H9 (cell line): ENCODE results near the gene ALKBH4. TPM values are rescaled to one million over a fixed set of nuclear protein-coding genes. Genes with fewer than 3 reads are reported as not detected.
"Not testable (repeated sequence)": the region's sequence is repeated elsewhere in the genome, so short reads cannot be mapped to it uniquely, and the experiment has no call there.

ENCODE experiments used
- DNase-seq: peaks from one replicate; pipeline ENCODE4 v3.0.0-alpha.2; 2017
- H2AFZ ChIP-seq: one replicate; pipeline ENCODE4 v1.6.1; 2013; ENCODE audit warnings: mild to moderate bottlenecking, low read length, control low read depth, moderate library complexity
- H2AK5ac ChIP-seq: 2 replicates; pipeline ENCODE4 v1.6.1; 2013; ENCODE audit warnings: low read length, control low read depth, mixed read lengths; ENCODE audit not compliant: insufficient read length
- H2BK120ac ChIP-seq: one replicate; pipeline ENCODE4 v1.6.1; 2013; ENCODE audit warnings: low read depth, mild to moderate bottlenecking, low read length, control low read depth, inconsistent platforms; ENCODE audit not compliant: poor library complexity, severe bottlenecking
- H2BK12ac ChIP-seq: 2 replicates; pipeline ENCODE4 v1.6.1; 2013; ENCODE audit warnings: low read length, control low read depth, mixed read lengths, low read depth; ENCODE audit not compliant: insufficient read length
- H2BK15ac ChIP-seq: 2 replicates; pipeline ENCODE4 v1.6.1; 2013; ENCODE audit warnings: low read depth, low read length, control low read depth
- H2BK20ac ChIP-seq: one replicate; pipeline ENCODE4 v1.6.1; 2013; ENCODE audit warnings: low read depth, mild to moderate bottlenecking, low read length, control low read depth, inconsistent platforms; ENCODE audit not compliant: poor library complexity, severe bottlenecking
- H2BK5ac ChIP-seq: 2 replicates; pipeline ENCODE4 v1.6.1; 2013; ENCODE audit warnings: low read length, control low read depth, mixed read lengths; ENCODE audit not compliant: insufficient read length
- H3K14ac ChIP-seq: 2 replicates; pipeline ENCODE4 v1.6.1; 2013; ENCODE audit warnings: low read length, control low read depth; ENCODE audit not compliant: insufficient read depth
- H3K18ac ChIP-seq: 2 replicates; pipeline ENCODE4 v1.6.1; 2013; ENCODE audit warnings: low read depth, mild to moderate bottlenecking, mixed read lengths, low read length, control low read depth; ENCODE audit not compliant: insufficient read length
- H3K23ac ChIP-seq: 2 replicates; pipeline ENCODE4 v1.6.1; 2013; ENCODE audit warnings: low read length, control low read depth, mixed read lengths, low read depth; ENCODE audit not compliant: insufficient read length
- H3K23me2 ChIP-seq: 2 replicates; pipeline ENCODE4 v1.6.1; 2013; ENCODE audit warnings: low read depth, mild to moderate bottlenecking, mixed read lengths, low read length, control low read depth; ENCODE audit not compliant: insufficient read length, poor library complexity, severe bottlenecking
- H3K27ac ChIP-seq: 2 replicates; pipeline ENCODE4 v1.5.1; 2013; ENCODE audit warnings: low read length, control low read depth, mixed read lengths, low read depth; ENCODE audit not compliant: insufficient read length
- H3K27me3 ChIP-seq: 2 replicates; pipeline ENCODE4 v1.6.1; 2013; ENCODE audit warnings: low read length, control low read depth, inconsistent platforms; ENCODE audit not compliant: insufficient read depth
- H3K4ac ChIP-seq: 2 replicates; pipeline ENCODE4 v1.6.1; 2013; ENCODE audit warnings: low read depth, mild to moderate bottlenecking, control low read depth, inconsistent platforms, low read length, moderate library complexity
- H3K4me1 ChIP-seq: 2 replicates; pipeline ENCODE4 v1.6.1; 2013; ENCODE audit warnings: low read length, control low read depth, inconsistent platforms; ENCODE audit not compliant: insufficient read depth
- H3K4me2 ChIP-seq: 2 replicates; pipeline ENCODE4 v1.6.1; 2013; ENCODE audit warnings: low read length, control low read depth, mixed read lengths; ENCODE audit not compliant: insufficient read length, insufficient read depth
- H3K56ac ChIP-seq: 2 replicates; pipeline ENCODE4 v1.6.1; 2013; ENCODE audit warnings: low read depth, mild to moderate bottlenecking, mixed read lengths, low read length, control low read depth; ENCODE audit not compliant: insufficient read length
- H3K79me1 ChIP-seq: 2 replicates; pipeline ENCODE4 v1.6.1; 2013; ENCODE audit warnings: low read depth, mild to moderate bottlenecking, moderate library complexity, low read length, control low read depth, inconsistent platforms; ENCODE audit not compliant: insufficient read depth, poor library complexity, severe bottlenecking
- H3K79me2 ChIP-seq: 2 replicates; pipeline ENCODE4 v1.6.1; 2013; ENCODE audit warnings: low read length, control low read depth, inconsistent platforms; ENCODE audit not compliant: insufficient read depth
- H3K9ac ChIP-seq: 2 replicates; pipeline ENCODE4 v1.6.1; 2013; ENCODE audit warnings: low read length, control low read depth, mixed read lengths; ENCODE audit not compliant: insufficient read length; ENCODE audit errors: extremely low read depth
- H3K9me3 ChIP-seq: one replicate; pipeline ENCODE4 v1.6.1; 2013; ENCODE audit warnings: low read depth, low read length, inconsistent platforms; ENCODE audit not compliant: control insufficient read depth
- H3T11ph ChIP-seq: one replicate; pipeline ENCODE4 v1.6.1; 2013; ENCODE audit warnings: mild to moderate bottlenecking, low read length, control low read depth, inconsistent platforms
- H4K20me1 ChIP-seq: one replicate; pipeline ENCODE4 v1.6.1; 2013; ENCODE audit not compliant: control insufficient read depth, insufficient read length, insufficient read depth
- H4K5ac ChIP-seq: 2 replicates; pipeline ENCODE4 v1.6.1; 2013; ENCODE audit warnings: low read depth, mild to moderate bottlenecking, mixed read lengths, low read length, control low read depth; ENCODE audit not compliant: insufficient read length
- H4K8ac ChIP-seq: replicated peaks from 2 replicates; pipeline ENCODE4 v1.6.1; 2013; ENCODE audit warnings: low read length, control low read depth, mixed read lengths, low read depth; ENCODE audit not compliant: insufficient read length
- H4K91ac ChIP-seq: 2 replicates; pipeline ENCODE4 v1.6.1; 2013; ENCODE audit warnings: low read depth, mild to moderate bottlenecking, moderate library complexity, mixed read lengths, low read length, control low read depth; ENCODE audit not compliant: insufficient read length
- H3K27ac Mint-ChIP-seq, 3 experiments: 2 replicates in 2 of 3; 3 replicates in 1 of 3; pipeline ENCODE4 v1.8.0; 2020 to 2021; ENCODE audit warnings: mixed read lengths in 3 of 3, mild to moderate bottlenecking in 1 of 3, moderate library complexity in 1 of 3
- H3K27me3 Mint-ChIP-seq: 2 replicates; pipeline ENCODE4 v1.8.0; 2021; ENCODE audit warnings: low read depth, mild to moderate bottlenecking, moderate library complexity, mixed read lengths
- H3K36me3 Mint-ChIP-seq, 3 experiments: 2 replicates in 2 of 3; 3 replicates in 1 of 3; pipeline ENCODE4 v1.8.0; 2020 to 2021; ENCODE audit warnings: low read depth in 3 of 3, mixed read lengths in 3 of 3; ENCODE audit not compliant: insufficient read depth in 1 of 3
- H3K4me1 Mint-ChIP-seq, 2 experiments: 2 replicates each; pipeline ENCODE4 v1.8.0; 2020; ENCODE audit warnings: mixed read lengths in 2 of 2
- H3K4me3 Mint-ChIP-seq, 2 experiments: 2 replicates in 1 of 2; 3 replicates in 1 of 2; pipeline ENCODE4 v1.8.0; 2020 to 2021; ENCODE audit warnings: mild to moderate bottlenecking in 2 of 2, mixed read lengths in 2 of 2, moderate library complexity in 1 of 2
- H3K9me3 Mint-ChIP-seq, 2 experiments: 2 replicates in 1 of 2; 3 replicates in 1 of 2; pipeline ENCODE4 v1.8.0; 2020; ENCODE audit warnings: mild to moderate bottlenecking in 2 of 2, mixed read lengths in 2 of 2, moderate library complexity in 1 of 2
- WGBS: extraction: QIAGEN DNeasy Blood & Tissue Kit; methylation state at CpG from one replicate; pipeline ENCODE4 v1.1.7; 2013; ENCODE audit warnings: missing lambda C conversion rate, low lambda C conversion rate, mixed read lengths; ENCODE audit not compliant: insufficient read length; ENCODE audit errors: extremely low coverage; 5-methylcytosine and 5-hydroxymethylcytosine counted together
- total RNA-seq: library from RNA; stranded (reverse); gene quantifications from 2 replicates; pipeline ENCODE4 v1.2.1, GENCODE V29; 2021

ALKBH4 gene
- total RNA-seq, 1 experiment from 2014 or later = 23.9 TPM

DNA sequence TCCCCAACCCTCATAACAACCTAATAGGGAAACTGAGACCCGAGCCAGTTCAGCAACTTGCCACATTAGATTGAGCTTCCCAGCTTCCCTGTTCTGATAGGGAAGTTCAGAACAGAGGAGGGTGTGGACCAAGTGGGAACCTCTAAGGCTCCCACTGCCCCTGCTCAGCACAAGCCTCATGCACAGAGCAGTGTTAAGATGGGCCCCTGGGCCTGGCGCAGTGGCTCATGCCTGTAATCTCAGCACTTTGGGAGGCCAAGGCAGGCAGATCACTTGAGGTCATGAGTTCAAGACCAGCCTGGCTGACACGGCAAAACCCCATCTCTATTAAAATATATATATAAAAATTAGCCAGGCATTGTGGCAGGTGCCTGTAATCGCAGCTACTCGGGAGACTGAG, 32.6 kb upstream of the ALKBH4 start:
- not testable (repeated sequence) for H3K9ac ChIP-seq, H2BK120ac ChIP-seq, H3K27ac ChIP-seq, H3K56ac ChIP-seq, H2BK12ac ChIP-seq, H4K5ac ChIP-seq, H3K4ac ChIP-seq, H2BK20ac ChIP-seq, DNase-seq, H3K23me2 ChIP-seq, H4K8ac ChIP-seq, H2BK15ac ChIP-seq, H3K79me2 ChIP-seq, H3K36me3 Mint-ChIP-seq, H2BK5ac ChIP-seq, H3K9me3 Mint-ChIP-seq, H3K23ac ChIP-seq, H3K14ac ChIP-seq, H3T11ph ChIP-seq, H3K18ac ChIP-seq, H4K20me1 ChIP-seq, H3K4me1 Mint-ChIP-seq, H3K9me3 ChIP-seq, H2AFZ ChIP-seq, H3K27ac Mint-ChIP-seq, H2AK5ac ChIP-seq, H3K79me1 ChIP-seq, H3K4me2 ChIP-seq, H3K27me3 ChIP-seq, H4K91ac ChIP-seq, H3K4me1 ChIP-seq, H3K4me3 Mint-ChIP-seq, H3K27me3 Mint-ChIP-seq
- WGBS = no CpG with 5 or more reads among the region's 5 CpGs

- not testable (repeated sequence) for H4K8ac ChIP-seq, H3K79me2 ChIP-seq, H3K36me3 Mint-ChIP-seq, H4K5ac ChIP-seq, H3K4me1 ChIP-seq, H3K23ac ChIP-seq, H2BK5ac ChIP-seq, H2BK12ac ChIP-seq, H3K79me1 ChIP-seq, DNase-seq, H2AK5ac ChIP-seq, H3K23me2 ChIP-seq, H3K27ac Mint-ChIP-seq, H3K9me3 ChIP-seq, H3K27ac ChIP-seq, H3K27me3 Mint-ChIP-seq, H3K9ac ChIP-seq, H4K20me1 ChIP-seq, H3K27me3 ChIP-seq, H3K4me2 ChIP-seq, H3K4me1 Mint-ChIP-seq, H4K91ac ChIP-seq, H3K18ac ChIP-seq, H2BK120ac ChIP-seq, H2BK20ac ChIP-seq, H2BK15ac ChIP-seq, H3K4ac ChIP-seq, H2AFZ ChIP-seq, H3K56ac ChIP-seq, H3K14ac ChIP-seq, H3K9me3 Mint-ChIP-seq, H3K4me3 Mint-ChIP-seq, H3T11ph ChIP-seq
- no CpG with 5 or more reads among the region's 10 CpGs for WGBS
Observed at GRCh38 chr7:102496861-102497260, 32.2 kb upstream of the ALKBH4 start.
